ENCODE measurements around the gene DDX1.

DNA sequence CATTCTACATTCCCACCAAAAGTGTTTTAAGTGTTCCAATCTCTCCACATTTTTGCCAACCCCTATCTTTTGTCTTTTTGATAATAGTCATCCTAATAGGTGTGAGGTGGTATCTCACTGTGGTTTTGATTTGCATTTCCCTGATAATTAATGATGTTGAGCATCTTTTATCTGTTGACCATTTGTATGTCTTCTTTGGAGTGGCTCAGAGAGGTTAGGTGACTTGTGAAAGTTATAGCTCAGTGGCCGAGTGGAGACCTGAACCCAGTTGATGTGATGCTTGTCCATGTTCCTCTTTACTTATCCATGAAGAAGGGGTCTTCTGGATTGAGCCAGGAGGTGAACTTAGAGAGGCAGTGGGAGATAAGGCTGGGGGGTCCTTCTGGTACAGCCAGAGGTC is 78.8 kb downstream of the DDX1 start:
- TF ChIP-seq POLR2A (IDR thresholded peaks at IDR 0.05; ENCODE audit: low read depth) (no peak), POLR2AphosphoS5 (IDR thresholded peaks at IDR 0.05) (no peak)
- TF ChIP-seq, protein P1, sequence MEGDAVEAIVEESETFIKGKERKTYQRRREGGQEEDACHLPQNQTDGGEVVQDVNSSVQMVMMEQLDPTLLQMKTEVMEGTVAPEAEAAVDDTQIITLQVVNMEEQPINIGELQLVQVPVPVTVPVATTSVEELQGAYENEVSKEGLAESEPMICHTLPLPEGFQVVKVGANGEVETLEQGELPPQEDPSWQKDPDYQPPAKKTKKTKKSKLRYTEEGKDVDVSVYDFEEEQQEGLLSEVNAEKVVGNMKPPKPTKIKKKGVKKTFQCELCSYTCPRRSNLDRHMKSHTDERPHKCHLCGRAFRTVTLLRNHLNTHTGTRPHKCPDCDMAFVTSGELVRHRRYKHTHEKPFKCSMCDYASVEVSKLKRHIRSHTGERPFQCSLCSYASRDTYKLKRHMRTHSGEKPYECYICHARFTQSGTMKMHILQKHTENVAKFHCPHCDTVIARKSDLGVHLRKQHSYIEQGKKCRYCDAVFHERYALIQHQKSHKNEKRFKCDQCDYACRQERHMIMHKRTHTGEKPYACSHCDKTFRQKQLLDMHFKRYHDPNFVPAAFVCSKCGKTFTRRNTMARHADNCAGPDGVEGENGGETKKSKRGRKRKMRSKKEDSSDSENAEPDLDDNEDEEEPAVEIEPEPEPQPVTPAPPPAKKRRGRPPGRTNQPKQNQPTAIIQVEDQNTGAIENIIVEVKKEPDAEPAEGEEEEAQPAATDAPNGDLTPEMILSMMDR (IDR thresholded peaks at IDR 0.05), result no peak

Data from esophagus muscularis mucosa (tissue), 3 donors.